Esophagus muscularis mucosa (tissue), 4 donors: Measurements from ENCODE around the gene RBM4. TPM values are rescaled to one million over a fixed set of nuclear protein-coding genes. Genes with fewer than 3 reads are reported as not detected.
A peak's percentile ranks its signal among the peaks of the same experiment; 100 is the strongest.

Source experiments
- DNase-seq: peaks from one replicate; pipeline ENCODE4 v3.0.0-alpha.2; 2017; ENCODE audit errors: extremely low spot score
- H3K27ac ChIP-seq, 4 donors: fragments of 200-600 bp; sonication (generic); replicated peaks in 1 of 4; 1 replicate in 3 of 4; 2 replicates in 1 of 4; pipeline ENCODE4 v1.5.1; 2016 to 2019; ENCODE audit warnings: mild to moderate bottlenecking in 1 of 4
- H3K27me3 ChIP-seq, 4 donors: fragments of 200-600 bp; sonication (generic); one replicate each; pipeline versions ENCODE4 v1.5.1 to v1.6.0; 2016 to 2019
- H3K36me3 ChIP-seq, 4 donors: fragments of 200-600 bp; sonication (generic); one replicate each; pipeline ENCODE4 v1.5.1; 2016 to 2019
- H3K4me1 ChIP-seq, 4 donors: fragments of 200-600 bp; sonication (generic); one replicate each; pipeline ENCODE4 v1.5.1; 2016 to 2019
- H3K4me3 ChIP-seq, 4 donors: fragments of 200-600 bp; sonication (generic); 1 replicate in 2 of 4; 2 replicates in 2 of 4; pipeline ENCODE4 v1.5.1; 2016 to 2019; ENCODE audit warnings: mild to moderate bottlenecking in 4 of 4, moderate library complexity in 1 of 4
- H3K9me3 ChIP-seq, 4 donors: fragments of 200-600 bp; sonication (generic); 1 replicate in 3 of 4; 2 replicates in 1 of 4; pipeline ENCODE4 v1.5.1; 2016 to 2019
- CTCF ChIP-seq, 3 experiments: fragments of 200-600 bp in 2 of 3; fragments of 450-650 bp in 1 of 3; sonication (generic) in 2 of 3; IDR thresholded peaks; one replicate each; pipeline ENCODE4 v1.5.1; 2017 to 2019; ENCODE audit warnings: antibody characterized with exemption in 3 of 3, mild to moderate bottlenecking in 2 of 3, moderate library complexity in 1 of 3
- EP300 ChIP-seq: sonication (generic); formaldehyde crosslinking; IDR thresholded peaks from one replicate; pipeline ENCODE4 v1.6.1; 2017; ENCODE audit warnings: antibody characterized with exemption
- POLR2A ChIP-seq: fragments of 450-650 bp; IDR thresholded peaks from one replicate; pipeline ENCODE4 v1.6.1; 2017; ENCODE audit warnings: antibody characterized with exemption, moderate library complexity, mild to moderate bottlenecking, low read depth
- POLR2AphosphoS5 ChIP-seq, 2 donors: sonication (generic); formaldehyde crosslinking; IDR thresholded peaks; one replicate each; pipeline ENCODE4 v1.6.1; 2017; ENCODE audit warnings: antibody characterized with exemption in 2 of 2
- WGBS: methylation state at CpG from one replicate; pipeline ENCODE4 v1.1.5; 2018; 5-methylcytosine and 5-hydroxymethylcytosine counted together
- intact Hi-C: fragments of 100-400 bp; cut with DNase I; formaldehyde crosslinking; loops from one replicate; pipeline ENCODE4 v1.15.1; 2023
- total RNA-seq, 4 donors: library from RNA; depleted of rRNA; stranded (reverse); fragments of >200 nt; gene quantifications; one replicate each; pipeline versions ENCODE4 v1.1.0 to v1.2.1, GENCODE V29; 2016

RBM4 gene
- total RNA-seq, 4 donors from 2014 or later, result 82.2 to 101 (median 90.2) TPM

- H3K36me3 ChIP-seq, result peaks cover 0 to 4% (median 1%) of the 10 kb centered on the region in 4 donors
- H3K4me3 ChIP-seq, result peak within 1 kb of the TSS; percentile 71 to 98 (median 80)
- TF ChIP-seq POLR2A, result peak; percentile 99
- no peak for TF ChIP-seq CTCF (IDR thresholded peaks at IDR 0.05)
- TF ChIP-seq EP300, result no peak
- TF ChIP-seq POLR2AphosphoS5 (IDR thresholded peaks at IDR 0.05), result peak; percentile 99 to 100
- DNase-seq, result peak; percentile 100
- H3K27me3 ChIP-seq, result no peaks in the 10 kb centered on the region
- intact Hi-C loops, result no loop called here
- H3K27ac ChIP-seq, result peak within 1 kb of the TSS; percentile 92 to 99 (median 99)
- H3K4me1 ChIP-seq, result peaks cover 38 to 53% (median 49%) of the 10 kb centered on the region in 4 donors
- 2% methylated on average over 18 of the region's 90 CpGs for WGBS
- no peaks in the 10 kb centered on the region for H3K9me3 ChIP-seq
Observed at GRCh38 chr11:66616379-66617154, 21.9 kb upstream of the RBM4 start, which contains the start of gene RBM14. TSS of gene RBM14 (plus strand) at chr11:66616630. CDS start at chr11:66616721, 91 bp downstream.

- H3K36me3 ChIP-seq, result peaks cover 0 to 9% (median 3%) of the 10 kb centered on the region in 4 donors
- peaks cover 45 to 60% (median 56%) of the 10 kb centered on the region in 4 donors for H3K4me1 ChIP-seq
- H3K9me3 ChIP-seq, result no peaks in the 10 kb centered on the region
- H3K27me3 ChIP-seq, result no peaks in the 10 kb centered on the region
- DNase-seq, result peak; percentile 95
- H3K27ac ChIP-seq, result peak overlapping the region; percentile 92 to 99 (median 99)
- TF ChIP-seq EP300 (no peak), POLR2A (no peak)
- intact Hi-C loops, result no loop called here
- H3K4me3 ChIP-seq, result peak overlapping the region; percentile 71 to 98 (median 80)
- WGBS, result under 1% methylated on average over 11 of the region's 38 CpGs
Observed at GRCh38 chr11:66617155-66617834, 21.2 kb upstream of the RBM4 start.

- H3K27me3 ChIP-seq, result no peaks in the 10 kb centered on the region
- H3K4me3 ChIP-seq, result peak overlapping the region; percentile 71 to 98 (median 80)
- no peaks in the 10 kb centered on the region for H3K9me3 ChIP-seq
- TF ChIP-seq POLR2A (no peak), POLR2AphosphoS5 (IDR thresholded peaks at IDR 0.05) (peak; percentile 57 to 85)
- intact Hi-C loops, result no loop called here
- DNase-seq, result no peak
- peak overlapping the region; percentile 92 to 99 (median 99) for H3K27ac ChIP-seq
- H3K4me1 ChIP-seq, result peaks cover 63 to 79% (median 74%) of the 10 kb centered on the region in 4 donors
- H3K36me3 ChIP-seq, result peaks cover under 1 to 22% (median 9%) of the 10 kb centered on the region in 4 donors
- WGBS, result 12% methylated on average over 4 of the region's 4 CpGs
Observed at GRCh38 chr11:66619080-66619554, 19.4 kb upstream of the RBM4 start.

- no peak for DNase-seq
- no peak overlapping the region for H3K4me3 ChIP-seq
- H3K9me3 ChIP-seq, result no peaks in the 10 kb centered on the region
- TF ChIP-seq CTCF (IDR thresholded peaks at IDR 0.05) (no peak), POLR2AphosphoS5 (IDR thresholded peaks at IDR 0.05) (no peak), POLR2A (no peak)
- peaks cover 54 to 97% (median 74%) of the 10 kb centered on the region in 4 donors for H3K4me1 ChIP-seq
- intact Hi-C loops, result no loop called here
- H3K36me3 ChIP-seq, result peaks cover 37 to 75% (median 60%) of the 10 kb centered on the region in 4 donors
- H3K27me3 ChIP-seq, result no peaks in the 10 kb centered on the region
- peak overlapping the region; percentile 92 to 99 (median 99) for H3K27ac ChIP-seq
- WGBS, result 83% methylated on average over 16 of the region's 16 CpGs
Observed at GRCh38 chr11:66624450-66624849, 14.1 kb upstream of the RBM4 start.

GRCh38 chr11:66625041-66625751, 13.3 kb upstream of the RBM4 start:
- 94% methylated on average over 20 of the region's 26 CpGs for WGBS
- TF ChIP-seq EP300 (no peak), POLR2A (no peak), CTCF (IDR thresholded peaks at IDR 0.05) (no peak), POLR2AphosphoS5 (IDR thresholded peaks at IDR 0.05) (no peak)
- Histone ChIP-seq H3K9me3 (no peaks in the 10 kb centered on the region), H3K27ac (peak overlapping the region; percentile 92 to 99 (median 99)), H3K4me3 (no peak overlapping the region), H3K36me3 (peaks cover 43 to 81% (median 67%) of the 10 kb centered on the region in 4 donors), H3K4me1 (peaks cover 48 to 90% (median 67%) of the 10 kb centered on the region in 4 donors), H3K27me3 (no peaks in the 10 kb centered on the region)
- no peak for DNase-seq
- intact Hi-C loops, result no loop called here
